Ovary (tissue), 9 donors: Measurements from ENCODE around the gene CYGB. TPM values are rescaled to one million over a fixed set of nuclear protein-coding genes. Genes with fewer than 3 reads are reported as not detected.

Experiments used
- DNase-seq, 5 donors: peaks; one replicate each; pipeline ENCODE4 v3.0.0-alpha.2; 2019 to 2020
- H3K27ac ChIP-seq, 2 donors: fragments of 200-600 bp; one replicate each; pipeline versions ENCODE4 v1.5.1 to v1.8.0; 2019 to 2022
- H3K27me3 ChIP-seq: fragments of 200-600 bp; one replicate; pipeline ENCODE4 v1.8.0; 2022
- H3K36me3 ChIP-seq: fragments of 200-600 bp; sonication (generic); one replicate; pipeline ENCODE4 v1.5.1; 2019
- H3K4me1 ChIP-seq: one replicate; pipeline ENCODE4 v1.8.1; 2013; ENCODE audit warnings: mild to moderate bottlenecking, moderate library complexity; ENCODE audit not compliant: insufficient read depth
- H3K4me3 ChIP-seq: fragments of 200-600 bp; sonication (generic); one replicate; pipeline ENCODE4 v1.5.1; 2017
- H3K9me3 ChIP-seq, 2 donors: fragments of 200-600 bp in 1 of 2; sonication (generic) in 1 of 2; one replicate each; pipeline versions ENCODE4 v1.5.1 to v1.8.1; 2013 to 2019; ENCODE audit warnings: mild to moderate bottlenecking in 1 of 2, moderate library complexity in 1 of 2
- EP300 ChIP-seq: sonication (generic); formaldehyde crosslinking; IDR thresholded peaks from one replicate; pipeline ENCODE4 v1.6.1; 2017; ENCODE audit warnings: antibody characterized with exemption
- POLR2A ChIP-seq: fragments of 450-650 bp; IDR thresholded peaks from one replicate; pipeline ENCODE4 v1.6.1; 2017; ENCODE audit warnings: antibody characterized with exemption, mild to moderate bottlenecking, moderate library complexity
- WGBS, 3 donors: extraction: QIAGEN DNeasy Blood & Tissue Kit in 1 of 3; methylation state at CpG; one replicate each; pipeline versions ENCODE4 v1.1.5 to v1.1.7; 2013 to 2017; 5-methylcytosine and 5-hydroxymethylcytosine counted together
- intact Hi-C, 4 donors: fragments of 100-400 bp; cut with DNase I; formaldehyde crosslinking; loops; one replicate each; pipeline versions ENCODE4 v1.11.0 to v1.15.1; 2022 to 2023
- polyA plus RNA-seq, 2 donors: library from polyadenylated mRNA; stranded (reverse); fragments of 200-250 nt in 1 of 2; fragments of 350-450 nt in 1 of 2; fragmentation: Illumina TruSeq in 1 of 2; extraction: RNeasy Lipid Tissue Mini Kit (QIAGEN cat#74804) in 1 of 2; gene quantifications; one replicate each; pipeline ENCODE4 v1.2.3, GENCODE V29; 2013 to 2014
- total RNA-seq, 7 donors: library from RNA; depleted of rRNA in 2 of 7; stranded (reverse); fragments of >200 nt in 2 of 7; fragmentation: NEBNext Ultra II Directional in 3 of 7; extraction: Animal tissue kit (Norgen Biotek cat#: 25700) in 3 of 7; gene quantifications; one replicate each; pipeline versions ENCODE4 v1.1.0 to v1.2.4, GENCODE V29; 2016 to 2023
- TF ChIP-seq, protein P1 (sequence below), 3 donors: fragments of 450-650 bp in 2 of 3; fragments of 200-600 bp in 1 of 3; IDR thresholded peaks; one replicate each; pipeline versions ENCODE4 v1.5.1 to v1.8.0; 2016 to 2022; ENCODE audit warnings: antibody characterized with exemption in 3 of 3, mild to moderate bottlenecking in 1 of 3
- donor health status: DM: no; HTN: no; CAD: no; lungs with moderate emphysema.
- donor health status: DM: no; HTN: no; CAD: no.
- donor health status: Bipolar disorder and iron deficiency.
- donor health status: DM: yes; HTN: yes; CAD: no.
- donor health status: DM: no; HTN: no; CAD: no.
- donor health status: DM: yes; HTN: yes; CAD: no.

Gene CYGB
- total and polyA plus RNA-seq, 9 donors, result 3.9 to 35.7 (median 8.1) TPM

GRCh38 chr17:76531486-76532038, 5.9 kb downstream of the CYGB start:
- Histone ChIP-seq H3K36me3 (no peaks in the 10 kb centered on the region), H3K4me3 (no peak overlapping the region), H3K9me3 (no peaks in the 10 kb centered on the region), H3K27me3 (no peaks in the 10 kb centered on the region), H3K4me1 (peaks cover 31% of the 10 kb centered on the region), H3K27ac (peak overlapping the region; percentile 90 to 91)
- no peak for DNase-seq
- TF ChIP-seq, protein P1, sequence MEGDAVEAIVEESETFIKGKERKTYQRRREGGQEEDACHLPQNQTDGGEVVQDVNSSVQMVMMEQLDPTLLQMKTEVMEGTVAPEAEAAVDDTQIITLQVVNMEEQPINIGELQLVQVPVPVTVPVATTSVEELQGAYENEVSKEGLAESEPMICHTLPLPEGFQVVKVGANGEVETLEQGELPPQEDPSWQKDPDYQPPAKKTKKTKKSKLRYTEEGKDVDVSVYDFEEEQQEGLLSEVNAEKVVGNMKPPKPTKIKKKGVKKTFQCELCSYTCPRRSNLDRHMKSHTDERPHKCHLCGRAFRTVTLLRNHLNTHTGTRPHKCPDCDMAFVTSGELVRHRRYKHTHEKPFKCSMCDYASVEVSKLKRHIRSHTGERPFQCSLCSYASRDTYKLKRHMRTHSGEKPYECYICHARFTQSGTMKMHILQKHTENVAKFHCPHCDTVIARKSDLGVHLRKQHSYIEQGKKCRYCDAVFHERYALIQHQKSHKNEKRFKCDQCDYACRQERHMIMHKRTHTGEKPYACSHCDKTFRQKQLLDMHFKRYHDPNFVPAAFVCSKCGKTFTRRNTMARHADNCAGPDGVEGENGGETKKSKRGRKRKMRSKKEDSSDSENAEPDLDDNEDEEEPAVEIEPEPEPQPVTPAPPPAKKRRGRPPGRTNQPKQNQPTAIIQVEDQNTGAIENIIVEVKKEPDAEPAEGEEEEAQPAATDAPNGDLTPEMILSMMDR (IDR thresholded peaks at IDR 0.05), result no peak
- TF ChIP-seq POLR2A, result no peak
- no peak for TF ChIP-seq EP300
- intact Hi-C loops, result loop anchor here in 1 of 4 donors (10.0 kb wide), 1 partner anchor 173 kb away; no protein-coding TSS in a partner anchor
- 71 to 82% (median 75%) methylated on average over 18 of the region's 18 CpGs for WGBS, 3 donors

GRCh38 chr17:76530811-76531485, 6.6 kb downstream of the CYGB start:
- H3K27me3 ChIP-seq, result no peaks in the 10 kb centered on the region
- peak overlapping the region; percentile 90 to 91 for H3K27ac ChIP-seq
- peaks cover 31% of the 10 kb centered on the region for H3K4me1 ChIP-seq

DNA sequence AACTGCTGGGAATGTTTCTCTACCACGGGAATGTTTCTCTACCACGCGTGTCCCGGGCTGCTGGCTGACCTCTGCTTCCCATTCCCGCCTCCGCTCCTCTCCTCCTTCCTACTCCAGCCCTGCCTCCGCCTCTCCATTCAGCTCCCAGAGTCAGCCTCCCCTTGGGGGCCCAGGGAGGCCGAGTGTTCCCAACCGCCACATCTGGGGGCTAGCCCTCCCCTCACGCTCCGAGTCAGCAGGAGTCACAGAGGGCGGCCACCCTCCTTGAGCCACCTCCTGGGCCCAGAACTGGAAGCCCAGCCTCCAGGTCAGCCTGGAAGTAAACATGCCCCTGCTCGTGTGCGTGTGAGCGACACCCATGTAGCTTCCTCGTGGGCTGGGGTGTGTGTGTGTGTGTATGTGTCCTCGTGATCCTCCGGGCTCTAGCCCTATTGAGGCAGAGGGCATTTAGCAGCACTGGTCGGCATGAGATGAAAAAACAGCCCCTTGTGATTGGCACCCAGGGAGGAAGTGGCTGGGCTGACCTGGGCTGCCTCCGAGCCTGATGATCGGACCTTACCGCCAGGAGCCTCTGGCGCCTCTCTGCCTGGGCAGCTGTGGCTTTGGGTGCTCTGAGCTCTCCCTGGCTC, 7.3 kb downstream of the CYGB start:
- Histone ChIP-seq H3K4me1 (peaks cover 33% of the 10 kb centered on the region), H3K27me3 (no peaks in the 10 kb centered on the region), H3K36me3 (no peaks in the 10 kb centered on the region), H3K4me3 (peak overlapping the region; percentile 6), H3K27ac (peak overlapping the region; percentile 90 to 91), H3K9me3 (no peaks in the 10 kb centered on the region)
- TF ChIP-seq POLR2A (peak; percentile 10), EP300 (no peak)
- TF ChIP-seq, protein P1 (IDR thresholded peaks at IDR 0.05), result no peak
- 4 to 17% (median 6%) methylated on average over 23 of the region's 23 CpGs for WGBS, 3 donors
- peak in 2 of 5 donors; percentile 77 to 78 for DNase-seq
- intact Hi-C loops, result loop anchor here in 1 of 4 donors (10.0 kb wide), 1 partner anchor 175 kb away; no protein-coding TSS in a partner anchor

More at GRCh38 chr17:76530811-76531485, 6.6 kb downstream of the CYGB start:
- DNase-seq, result peak in 1 of 5 donors; percentile 54
- 68 to 86% (median 76%) methylated on average over 25 to 32 of the region's 32 CpGs for WGBS, 3 donors
- Histone ChIP-seq H3K36me3 (no peaks in the 10 kb centered on the region), H3K9me3 (no peaks in the 10 kb centered on the region), H3K4me3 (no peak overlapping the region)
- intact Hi-C loops, result loop anchor here in 1 of 4 donors (10.0 kb wide), 1 partner anchor 174 kb away; no protein-coding TSS in a partner anchor
- TF ChIP-seq, protein P1 (IDR thresholded peaks at IDR 0.05), result no peak
- no peak for TF ChIP-seq POLR2A
- TF ChIP-seq EP300, result no peak

DNA sequence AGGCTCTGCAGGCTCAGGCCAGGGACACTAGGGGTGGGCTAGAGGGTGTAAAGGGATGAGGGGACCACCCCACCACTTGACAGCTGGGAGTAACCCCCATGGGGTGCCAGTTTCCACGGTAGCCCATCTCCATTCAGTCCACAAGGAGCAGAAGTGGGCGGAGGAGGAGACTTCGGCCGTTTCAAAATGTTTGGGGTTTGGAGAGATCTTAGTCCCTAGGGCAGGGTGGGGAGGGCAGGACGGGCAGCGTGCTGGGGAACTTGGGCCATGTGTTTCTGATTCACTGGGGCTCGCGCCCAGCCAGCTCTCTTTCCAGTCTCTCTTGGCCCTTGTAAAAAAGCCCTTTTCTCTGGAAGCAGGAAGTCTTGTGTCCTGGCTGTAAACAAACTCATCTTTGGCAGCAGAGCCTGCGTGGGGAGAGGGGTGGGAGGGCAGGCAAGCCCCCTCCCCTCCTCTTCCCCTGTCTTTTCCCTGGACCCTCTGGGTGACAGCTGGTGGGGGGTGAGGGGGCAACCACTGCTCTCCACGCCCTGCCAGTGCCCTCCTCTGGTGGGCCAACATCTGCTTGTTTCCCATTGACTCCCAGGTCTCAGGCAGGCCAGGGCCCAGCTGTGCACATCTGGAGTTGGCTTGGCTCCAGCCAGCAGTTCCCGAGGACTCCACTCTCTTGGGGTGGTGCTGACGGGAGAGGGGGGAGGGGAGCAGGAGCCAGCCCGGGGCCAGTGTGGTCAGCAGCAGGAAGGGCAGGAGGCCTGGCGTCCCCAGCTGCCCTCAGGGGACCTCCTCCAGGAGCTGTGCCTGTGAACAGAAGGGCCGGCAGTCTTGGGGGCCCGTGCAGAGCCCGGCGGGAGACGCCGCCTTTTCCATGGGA, 8.1 kb downstream of the CYGB start:
- 3 to 7% (median 4%) methylated on average over 20 of the region's 20 CpGs for WGBS, 3 donors
- TF ChIP-seq POLR2A (peak; percentile 34), EP300 (no peak)
- TF ChIP-seq, protein P1 (IDR thresholded peaks at IDR 0.05), result peak in 2 of 3 donors; percentile 7 to 25
- peak; percentile 91 to 95 (median 93) for DNase-seq
- Histone ChIP-seq H3K9me3 (no peaks in the 10 kb centered on the region), H3K4me3 (peak overlapping the region; percentile 6), H3K36me3 (no peaks in the 10 kb centered on the region), H3K4me1 (peaks cover 39% of the 10 kb centered on the region), H3K27ac (peak overlapping the region; percentile 90 to 91), H3K27me3 (no peaks in the 10 kb centered on the region)
- intact Hi-C loops, result loop anchor here in 3 of 4 donors (5.0 to 10.0 kb wide), 4 partner anchors 95 to 183 kb away; partner anchors contain the start of gene MXRA7 (in 1 of the 3)
